ENCODE data around the gene FXYD3. TPM values are rescaled to one million over a fixed set of nuclear protein-coding genes. Genes with fewer than 3 reads are reported as not detected.
"Not testable (repeated sequence)": the region's sequence is repeated elsewhere in the genome, so short reads cannot be mapped to it uniquely, and the experiment has no call there.

FXYD3 gene
- total RNA-seq, 1 donor from 2014 or later, result 434 TPM

DNA sequence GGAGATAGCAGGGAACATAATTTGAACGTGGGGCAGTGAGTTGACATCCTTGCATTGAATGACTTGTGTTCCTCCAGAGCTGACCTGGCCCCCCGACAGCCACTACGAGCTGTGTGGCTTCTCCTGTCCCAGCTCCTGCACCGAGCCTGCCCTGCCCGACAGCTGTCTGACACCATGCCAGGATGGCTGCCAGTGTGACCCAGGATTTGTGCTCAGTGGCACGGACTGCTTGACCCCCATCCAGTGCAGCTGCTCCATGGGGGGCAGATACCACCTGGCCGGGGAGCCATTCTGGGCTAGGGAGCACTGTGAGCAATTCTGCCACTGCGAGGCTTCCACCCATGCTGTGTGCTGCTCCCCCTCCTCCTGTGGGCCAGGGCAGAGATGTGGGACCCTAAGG, 29.2 kb upstream of the FXYD3 start:
- no peak for DNase-seq (ENCODE audit: low spot score)

DNA sequence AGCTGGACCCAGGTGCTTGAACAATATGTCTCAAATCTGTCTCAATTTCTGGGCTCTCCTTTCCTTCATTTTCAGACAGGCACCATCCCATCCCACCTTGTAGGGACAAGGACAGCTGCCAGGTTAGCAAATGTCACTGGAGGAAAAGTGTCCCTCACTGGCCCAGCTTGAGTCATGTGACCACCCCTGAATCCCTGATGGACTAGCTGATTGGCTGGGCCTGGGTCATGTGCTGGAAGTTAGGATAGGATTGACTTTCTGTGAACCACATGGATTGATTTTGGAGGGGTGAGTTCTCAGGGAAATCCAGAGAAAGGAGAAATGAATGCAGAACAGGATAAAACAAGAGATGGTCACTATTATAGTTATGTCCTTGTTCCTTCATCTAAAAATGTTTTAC, 28.2 kb upstream of the FXYD3 start:
- DNase-seq (ENCODE audit: low spot score), result no peak

DNA sequence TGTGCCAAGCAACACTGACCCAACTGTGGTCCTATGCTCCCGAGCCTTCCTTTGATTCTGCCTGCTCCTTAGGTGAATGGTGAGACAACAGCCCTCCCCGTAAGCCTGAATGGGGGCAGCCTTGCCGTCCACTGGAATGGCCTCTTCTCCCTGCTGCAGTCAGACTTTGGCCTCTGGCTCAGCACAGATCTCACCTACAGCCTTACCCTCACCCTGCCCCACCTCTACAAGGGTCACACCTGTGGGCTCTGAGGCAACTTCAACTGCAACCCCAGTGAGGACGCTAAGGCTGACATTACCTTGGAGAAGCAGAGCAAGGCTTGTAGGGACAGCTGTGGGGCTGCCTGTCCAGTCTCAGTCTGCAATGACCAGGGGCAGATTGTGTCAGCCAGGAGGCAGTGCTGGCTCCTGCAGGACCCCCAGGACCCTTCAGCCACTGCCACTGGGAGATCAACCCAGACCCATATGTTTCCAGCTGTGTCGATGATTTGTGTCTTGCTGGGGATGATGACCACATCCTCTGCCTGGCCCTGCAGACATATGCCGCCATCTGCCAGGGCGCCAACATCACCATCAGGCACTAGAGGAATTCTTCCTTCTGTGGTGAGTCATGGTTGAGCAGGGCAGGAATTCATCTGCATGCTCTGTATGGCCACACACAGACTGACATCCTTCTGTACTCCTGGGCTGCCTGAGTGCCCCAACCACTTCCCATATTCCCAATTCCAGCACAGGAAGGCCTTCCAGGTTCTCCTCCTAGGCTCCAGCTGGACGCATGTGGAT, 27.3 kb upstream of the FXYD3 start:
- DNase-seq (ENCODE audit: low spot score), result no peak

DNA sequence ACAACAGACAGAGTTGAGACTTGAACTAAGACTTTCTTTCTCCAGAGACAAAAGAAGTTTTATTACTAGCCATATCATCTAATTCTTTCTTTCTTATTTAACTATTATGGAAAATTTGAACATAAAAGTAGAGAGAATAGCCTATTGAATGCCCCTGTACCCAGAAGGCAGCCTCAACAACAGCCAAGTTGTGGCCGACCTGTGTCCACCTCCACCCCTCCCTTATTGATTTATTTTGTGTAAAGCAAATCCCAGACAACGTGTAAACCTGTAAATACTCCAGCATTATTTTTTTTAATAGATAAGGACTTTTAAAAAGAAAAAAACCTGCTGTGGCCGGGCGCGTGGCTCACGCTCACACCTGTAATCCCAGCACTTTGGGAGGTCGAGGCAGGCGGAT, 26.1 kb upstream of the FXYD3 start:
- DNase-seq (ENCODE audit: low spot score), result no peak

DNA sequence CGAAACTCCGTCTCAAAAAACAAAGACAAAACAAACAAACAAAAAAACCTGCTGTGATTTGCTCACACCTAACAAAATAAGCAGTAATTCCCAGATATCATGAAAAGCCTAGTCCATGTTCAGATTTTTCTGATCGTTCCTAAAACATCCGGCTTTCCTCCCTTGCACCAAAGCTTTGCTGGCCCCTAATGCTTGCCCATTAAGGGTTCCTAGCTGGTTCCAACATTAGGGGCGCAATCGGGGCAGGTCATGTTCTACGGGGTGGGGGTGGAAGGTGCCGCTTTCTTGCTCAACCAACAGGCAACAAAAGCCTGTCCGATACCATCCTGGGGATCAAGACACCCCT, 25.5 kb upstream of the FXYD3 start:
- no peak for DNase-seq (ENCODE audit: low spot score)

DNA sequence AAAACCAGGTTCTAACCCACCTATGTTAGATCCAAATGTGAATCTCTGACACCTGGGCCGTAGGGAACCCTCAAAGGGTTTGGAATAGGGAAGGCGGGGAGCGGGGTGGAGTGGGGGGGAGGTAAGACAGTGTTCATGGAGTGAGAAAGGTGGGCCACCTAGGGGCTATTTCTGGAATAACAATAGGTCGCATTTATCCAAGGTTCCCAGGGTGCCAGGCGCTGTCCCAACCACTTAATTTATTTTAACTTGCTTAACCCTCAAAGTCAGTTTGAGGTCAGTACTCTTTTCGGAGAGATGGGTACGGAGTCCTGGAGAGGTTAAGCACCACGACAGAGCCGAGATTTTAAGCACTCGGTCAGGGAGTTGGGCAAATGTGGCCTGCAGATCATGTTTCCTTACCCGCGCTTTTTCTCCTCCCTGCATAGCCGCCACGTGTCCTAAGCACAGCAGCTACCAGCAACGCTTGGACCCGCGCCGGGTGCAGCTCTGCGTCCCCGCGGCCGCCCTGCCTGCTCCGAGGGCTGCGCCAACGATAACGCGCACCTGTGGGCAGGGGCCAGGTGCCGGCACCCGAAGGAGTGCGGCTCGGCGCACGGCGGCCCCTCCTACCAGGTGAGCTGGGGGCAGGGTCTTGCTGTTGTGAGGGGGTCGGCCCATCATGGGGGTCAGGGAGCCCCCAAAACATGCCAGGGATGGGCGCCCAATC, 25.0 kb upstream of the FXYD3 start:
- peak; percentile 62 for DNase-seq (ENCODE audit: low spot score)

DNA sequence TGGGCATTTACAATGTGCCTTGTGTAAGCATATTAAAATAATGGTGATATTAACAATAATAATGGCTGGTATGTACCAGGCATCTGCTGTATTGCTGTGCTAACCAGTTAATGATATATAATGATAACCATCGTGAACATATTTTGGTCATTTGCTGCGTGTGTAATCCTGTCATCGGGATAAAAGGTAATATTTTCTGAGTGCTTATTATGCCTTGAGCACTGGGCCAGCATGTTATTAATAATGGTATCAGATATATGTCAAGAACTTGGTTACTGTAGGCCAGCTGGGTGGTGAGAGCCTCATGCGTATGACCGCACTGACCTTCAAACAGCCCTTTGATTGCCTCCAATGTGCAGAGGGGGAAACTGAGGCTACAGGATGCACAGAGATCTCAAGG, 22.2 kb upstream of the FXYD3 start:
- no peak for DNase-seq (ENCODE audit: low spot score)

DNA sequence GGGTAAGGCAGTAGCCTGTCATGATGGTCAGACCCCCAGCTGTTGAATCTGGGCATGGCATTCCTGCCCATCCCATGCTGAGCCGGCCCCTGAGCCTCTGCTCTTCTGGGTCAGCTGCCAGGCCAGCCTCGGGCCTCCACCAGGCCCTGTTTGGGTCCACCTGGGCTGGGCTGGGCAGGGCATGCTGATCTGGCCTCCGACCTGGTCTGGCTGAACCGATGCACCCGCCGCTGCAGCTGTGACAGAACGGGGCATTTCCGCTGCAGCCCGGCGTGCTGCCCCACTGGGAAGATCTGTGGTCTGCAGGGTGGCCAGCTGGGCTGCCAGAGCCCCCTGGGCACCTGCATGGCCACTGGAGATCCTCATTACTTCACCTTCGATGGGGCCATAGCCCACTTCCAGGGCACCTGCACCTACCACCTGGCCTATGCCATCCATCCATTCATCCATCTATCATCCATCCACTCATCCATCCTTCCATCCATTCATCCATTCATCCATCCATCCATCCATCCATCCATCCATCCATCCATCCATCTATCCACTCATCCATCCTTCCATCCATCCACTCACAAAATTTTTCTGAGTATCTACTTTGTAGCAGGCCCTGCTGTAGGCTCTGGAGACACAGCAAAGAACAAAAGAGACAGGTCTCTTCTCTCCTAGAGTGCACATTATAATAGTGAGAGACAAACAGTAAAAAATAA, 21.5 kb upstream of the FXYD3 start:
- DNase-seq (ENCODE audit: low spot score), result no peak

DNA sequence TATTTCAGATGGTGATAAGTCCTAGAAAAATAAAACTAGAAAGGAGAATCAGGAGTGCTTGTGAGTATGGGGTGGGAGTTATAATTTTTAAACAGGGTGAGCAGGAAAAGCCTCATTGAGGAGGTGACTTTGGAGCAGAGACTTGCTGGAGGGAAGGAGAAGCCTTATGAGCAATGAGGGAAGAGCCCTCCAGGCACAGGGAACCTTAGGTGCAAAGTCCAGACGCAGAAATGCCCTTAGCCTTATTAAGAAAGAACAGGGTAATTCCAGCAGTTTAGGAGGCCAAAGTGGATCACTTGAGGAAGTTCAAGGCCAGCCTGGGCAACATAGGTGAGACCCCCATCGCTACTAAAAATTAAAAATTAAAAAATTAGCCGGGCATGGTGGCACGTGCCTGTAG, 21.0 kb upstream of the FXYD3 start:
- no peak for DNase-seq (ENCODE audit: low spot score)

DNA sequence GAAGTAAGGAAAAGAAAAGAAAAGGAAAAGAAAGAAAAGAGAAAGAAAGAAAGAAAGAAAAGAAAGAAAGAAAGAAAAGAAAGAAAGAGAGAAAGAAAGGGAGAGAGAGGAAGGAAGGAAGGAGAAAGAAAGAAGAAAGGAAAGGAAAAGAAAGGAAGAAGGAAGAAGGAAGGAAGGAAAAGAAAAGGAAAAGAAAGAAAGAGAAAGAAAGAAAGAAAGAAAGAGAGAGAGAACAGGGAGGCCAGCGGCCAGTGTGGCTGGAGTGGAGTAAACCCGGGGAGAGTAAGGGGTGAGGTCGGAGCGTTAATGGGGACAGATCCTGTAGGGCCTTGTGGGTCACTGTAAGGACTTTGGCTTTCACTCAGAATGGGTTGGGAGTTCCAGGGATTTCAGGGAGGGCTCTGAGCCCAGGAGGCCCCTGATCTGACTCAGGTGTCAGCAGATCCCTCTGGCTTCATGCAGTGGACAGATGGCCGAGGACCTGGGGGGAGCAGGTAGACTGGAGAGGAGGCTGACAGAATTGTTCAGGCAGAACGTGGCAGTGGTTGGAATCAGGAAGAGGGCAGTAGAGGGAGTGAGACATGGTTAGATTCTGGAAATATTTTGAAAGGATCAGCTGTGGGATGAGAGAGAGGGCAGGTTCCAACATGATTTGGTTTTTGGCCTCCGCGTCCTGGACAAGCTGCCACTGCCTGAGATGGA, 19.8 kb upstream of the FXYD3 start:
- DNase-seq (ENCODE audit: low spot score), result no peak

DNA sequence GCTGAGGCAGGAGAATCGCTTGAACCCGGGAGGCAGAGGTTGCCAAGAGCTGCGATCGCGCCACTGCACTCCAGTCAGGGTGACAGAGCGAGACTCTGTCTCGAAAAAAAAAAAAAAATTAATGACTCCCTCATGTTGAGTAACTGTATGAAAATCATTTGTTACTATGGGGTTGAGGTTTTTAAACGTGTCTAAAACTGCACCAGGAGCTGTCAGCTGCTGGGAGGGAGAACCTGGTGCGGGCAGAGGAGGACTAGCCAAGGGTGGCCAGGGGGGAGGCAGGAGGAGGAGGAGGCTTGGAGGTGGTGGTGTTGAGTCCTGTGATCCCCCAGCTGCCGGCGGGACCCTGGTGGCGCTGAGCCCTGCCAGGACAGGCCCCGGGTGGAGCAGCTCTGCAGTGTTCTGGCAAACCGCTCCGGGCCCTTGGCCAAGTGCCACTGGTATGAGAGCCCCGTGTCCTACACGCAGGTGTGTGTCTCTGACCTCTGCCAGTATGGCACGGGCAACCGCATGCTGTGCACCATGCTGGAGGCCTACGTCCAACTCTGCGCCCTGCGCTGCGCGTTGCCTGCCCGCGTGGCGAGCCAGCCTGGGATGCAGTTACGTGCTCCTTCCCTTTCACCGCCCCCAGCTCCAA, 17.1 kb upstream of the FXYD3 start:
- DNase-seq (ENCODE audit: low spot score), result peak; percentile 61

DNA sequence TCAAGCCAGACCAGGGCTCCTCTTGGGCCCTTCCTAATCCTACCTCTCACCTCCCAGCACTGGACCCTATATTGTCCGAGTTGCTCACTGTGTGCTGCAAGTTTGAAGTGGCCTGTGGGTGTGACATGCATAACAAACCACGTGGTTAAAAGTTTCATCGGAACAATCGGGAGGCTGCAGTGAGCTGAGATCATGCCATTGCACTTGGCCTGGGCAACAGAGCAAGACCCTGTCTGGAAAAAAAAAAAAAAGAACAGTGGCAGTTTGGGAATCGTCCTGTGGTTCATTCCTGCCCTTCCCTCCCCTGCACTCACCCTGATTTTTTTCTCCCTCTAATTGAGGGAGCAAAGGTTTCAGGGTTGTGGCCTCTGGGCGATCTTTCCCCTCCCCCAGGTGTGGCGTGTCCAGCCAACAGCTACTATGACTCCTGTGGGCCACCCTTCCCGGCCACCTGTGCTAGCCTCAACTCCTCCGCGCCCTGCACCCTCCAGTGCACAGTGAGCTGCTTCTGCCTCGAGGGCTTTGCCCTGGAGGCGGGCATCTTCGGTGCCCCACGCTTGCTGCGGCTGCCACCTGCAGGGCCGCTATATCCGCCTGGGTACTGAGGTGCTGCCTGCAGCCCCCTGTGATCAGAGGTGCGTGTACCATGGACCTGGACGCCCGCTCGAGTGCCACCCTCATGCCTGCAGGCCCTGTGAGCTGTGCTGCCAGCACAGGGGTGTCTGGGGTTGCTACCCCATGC, 16.3 kb upstream of the FXYD3 start:
- DNase-seq (ENCODE audit: low spot score), result no peak

DNA sequence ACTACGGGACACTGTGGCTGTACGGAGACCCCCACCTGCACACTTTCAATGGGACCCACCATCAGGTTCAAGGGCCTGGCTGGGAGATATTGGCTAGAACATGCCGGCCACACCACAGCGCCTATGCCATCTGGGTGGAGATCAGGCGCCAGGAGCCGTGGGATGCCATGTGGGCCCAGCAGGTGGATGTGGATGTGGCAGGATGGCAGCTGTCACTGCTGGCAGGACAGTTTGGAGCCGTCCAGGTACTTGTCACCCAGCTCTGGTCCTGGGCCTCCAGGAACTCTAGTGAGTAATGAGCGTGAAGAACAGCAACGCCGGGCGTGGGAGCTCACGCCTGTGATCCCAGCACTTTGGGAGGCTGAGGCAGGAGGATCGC, 15.7 kb upstream of the FXYD3 start:
- no peak for DNase-seq (ENCODE audit: low spot score)

DNA sequence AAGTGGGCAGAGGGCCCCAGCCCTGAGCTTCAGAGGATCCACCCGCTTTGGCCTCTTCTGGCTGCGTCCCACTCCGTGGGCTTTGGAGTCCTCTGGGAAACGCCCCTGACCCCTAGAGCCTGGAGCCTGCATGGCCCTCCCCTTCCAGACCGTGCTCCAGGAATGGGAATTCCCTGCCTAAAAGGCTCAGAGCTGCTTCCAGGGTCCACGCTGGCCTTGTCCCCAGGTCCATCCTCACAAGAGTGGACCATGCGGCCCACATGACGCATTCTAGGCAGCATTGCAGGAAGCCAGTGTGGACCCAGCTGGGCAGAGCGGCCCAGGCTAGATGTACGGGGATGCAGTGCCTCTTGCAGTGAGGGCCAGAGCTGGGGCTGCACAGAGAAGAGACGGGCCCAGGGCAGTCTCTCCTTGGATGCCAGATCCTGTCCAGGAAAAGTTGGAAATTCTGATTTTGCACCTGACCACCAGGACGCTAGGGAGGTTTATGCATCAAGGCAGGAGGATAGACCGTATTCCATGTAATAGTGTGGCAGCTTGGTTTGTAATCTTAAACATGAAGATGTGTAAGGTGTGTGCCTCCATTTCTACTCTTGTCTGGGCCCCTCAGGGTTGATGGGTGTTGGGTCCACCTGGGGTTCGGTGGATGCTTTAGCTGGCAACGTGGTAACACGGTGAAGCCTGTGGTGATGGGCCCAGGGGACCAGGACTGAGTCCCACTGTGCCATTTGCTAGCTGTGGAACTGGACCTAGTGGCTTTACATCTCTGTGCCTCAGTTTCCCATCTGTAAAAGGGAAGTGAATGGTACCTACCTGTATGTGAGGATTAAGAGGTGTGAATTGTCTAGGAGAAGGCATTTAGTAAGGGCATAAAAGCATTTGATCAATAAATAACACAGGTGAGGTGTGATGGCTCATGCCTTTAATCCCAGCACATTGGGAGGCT, 14.8 kb upstream of the FXYD3 start:
- DNase-seq (ENCODE audit: low spot score), result no peak

DNA sequence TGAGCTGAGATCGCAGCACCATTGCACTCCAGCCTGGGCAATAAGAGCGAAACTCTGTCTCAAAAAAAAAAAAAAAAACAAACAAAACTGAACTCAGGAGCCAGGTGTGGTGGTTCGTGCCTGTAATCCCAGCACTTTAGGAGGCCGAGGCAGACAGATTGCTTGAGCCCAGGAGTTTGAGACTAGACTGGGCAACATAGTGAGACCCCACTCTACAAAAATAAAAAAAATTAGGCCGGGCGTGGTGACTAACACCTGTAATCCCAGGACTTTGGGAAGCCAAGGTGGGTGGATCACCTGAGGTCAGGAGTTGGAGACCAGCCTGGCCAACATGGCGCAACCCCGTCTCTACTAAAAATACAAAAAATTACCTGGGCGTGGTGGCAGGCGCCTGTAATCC, 13.7 kb upstream of the FXYD3 start:
- not testable (repeated sequence) for DNase-seq (ENCODE audit: low spot score)

DNA sequence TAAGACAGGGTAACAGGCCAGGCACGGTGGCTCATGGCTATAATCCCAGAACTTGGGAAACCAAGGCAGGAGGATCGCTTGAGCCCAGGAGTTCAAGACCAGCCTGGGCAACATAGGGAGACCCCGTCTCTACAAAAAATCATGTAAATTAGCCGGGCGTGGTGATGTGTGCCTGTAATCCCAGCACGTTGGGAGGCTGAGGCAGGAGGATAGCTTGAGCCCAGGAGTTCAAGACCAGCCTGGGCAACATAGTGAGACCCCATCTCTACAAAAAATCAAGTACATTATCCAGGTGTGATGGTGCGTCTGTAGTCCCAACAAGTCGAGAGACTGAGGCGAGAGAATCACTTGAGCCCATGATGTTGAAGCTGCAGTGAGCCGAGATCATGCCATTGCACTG, 12.0 kb upstream of the FXYD3 start:
- not testable (repeated sequence) for DNase-seq (ENCODE audit: low spot score)

DNA sequence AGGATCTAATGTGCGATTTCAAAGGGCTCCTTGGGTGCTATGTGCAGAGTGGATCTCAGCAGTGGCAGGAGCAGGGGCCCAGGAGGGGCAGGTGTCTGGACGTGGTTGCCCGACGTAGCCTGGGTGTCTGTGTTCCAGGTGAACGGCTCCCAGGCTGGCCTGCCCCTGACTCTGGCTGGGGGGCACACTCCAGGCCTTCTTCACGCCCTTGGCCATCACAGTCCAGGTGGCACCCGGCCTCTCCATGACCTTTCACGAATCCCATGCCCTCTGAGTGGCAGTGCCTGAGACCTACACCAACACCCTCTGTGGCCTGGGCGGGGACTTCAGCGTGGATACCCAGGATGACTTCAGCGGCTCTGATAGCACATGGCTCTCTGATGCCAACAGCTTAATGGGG, 11.3 kb upstream of the FXYD3 start:
- no peak for DNase-seq (ENCODE audit: low spot score)

DNA sequence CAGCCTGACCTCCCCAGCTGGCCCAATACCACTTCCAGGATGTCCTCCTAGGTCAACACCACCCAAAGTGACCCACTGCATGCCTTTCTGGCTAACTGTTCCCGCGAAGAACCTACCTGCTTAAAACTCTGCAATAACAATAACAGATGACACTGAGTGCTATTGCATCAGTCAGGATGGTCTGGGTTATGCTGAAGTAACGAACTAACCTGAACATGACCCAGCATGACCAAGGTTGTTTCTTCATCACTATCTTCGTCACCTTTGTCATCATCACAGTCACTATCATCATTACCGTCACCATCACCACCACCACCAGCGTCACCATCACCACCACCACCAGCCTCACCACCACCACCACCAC, 10.6 kb upstream of the FXYD3 start:
- no peak for DNase-seq (ENCODE audit: low spot score)

DNA sequence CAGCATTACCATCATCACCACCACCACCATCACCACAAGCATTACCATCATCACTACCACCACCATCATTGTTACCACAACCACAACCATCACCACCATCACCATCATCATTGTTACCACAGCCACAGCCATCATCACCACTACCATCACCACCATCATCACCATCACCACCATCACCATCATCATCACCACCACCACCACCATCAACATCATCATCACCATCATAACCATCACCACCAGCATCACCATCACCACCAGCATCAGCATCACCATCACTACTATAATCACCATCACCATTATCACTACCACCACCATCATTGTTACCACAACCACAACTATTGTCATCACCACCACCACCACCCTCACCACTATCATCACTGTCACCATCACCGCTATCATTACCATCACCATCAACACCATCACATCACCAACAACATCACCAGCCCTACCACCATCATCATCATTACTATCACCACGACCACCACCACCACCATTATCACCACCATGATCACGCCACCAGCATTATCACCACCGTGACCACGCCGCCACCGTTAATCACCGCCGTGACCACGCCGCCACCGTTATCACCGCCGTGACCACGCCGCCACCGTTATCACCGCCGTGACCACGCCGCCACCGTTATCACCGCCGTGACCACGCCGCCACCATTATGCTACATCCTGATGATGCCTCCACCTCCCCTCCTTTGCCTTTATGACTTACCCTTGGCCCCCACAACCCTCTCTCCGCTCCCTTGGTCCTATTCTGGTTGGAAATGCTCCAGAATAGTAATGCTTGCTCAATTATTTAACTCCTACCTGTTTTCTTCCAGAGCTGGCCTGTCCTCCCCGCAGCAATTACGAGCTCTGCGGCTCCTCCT, 10.0 kb upstream of the FXYD3 start:
- DNase-seq (ENCODE audit: low spot score), result no peak
